ENCODE results near the gene OXA1L.

DNA sequence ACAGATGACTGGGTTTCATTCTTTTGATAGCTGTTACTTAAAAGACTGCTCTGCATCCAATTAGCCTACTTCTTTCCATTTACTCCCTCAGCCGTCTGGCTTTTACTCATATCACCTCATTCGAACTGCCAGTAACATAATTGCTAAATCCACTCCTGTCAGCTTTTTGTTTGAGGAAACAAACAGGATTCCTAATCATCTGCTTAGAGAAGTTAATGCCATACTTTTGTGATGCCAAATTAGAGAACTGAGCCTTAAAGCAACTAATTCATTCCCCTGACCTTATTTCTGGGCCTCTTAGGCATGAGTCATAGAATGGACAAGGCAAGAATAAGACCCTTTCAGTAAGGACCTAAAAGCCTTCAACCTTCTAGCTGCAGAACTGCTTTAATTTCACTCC is 2.9 kb downstream of the OXA1L start:
- TF ChIP-seq RAD21 (IDR thresholded peaks at IDR 0.05; ENCODE audit: low read depth) (no peak), POLR2A (IDR thresholded peaks at IDR 0.05; ENCODE audit: borderline replicate concordance, extremely low read depth, insufficient read depth, insufficient read length) (no peak), SIN3A (IDR thresholded peaks at IDR 0.05; ENCODE audit: low read depth) (no peak)
- TF ChIP-seq, protein P1, sequence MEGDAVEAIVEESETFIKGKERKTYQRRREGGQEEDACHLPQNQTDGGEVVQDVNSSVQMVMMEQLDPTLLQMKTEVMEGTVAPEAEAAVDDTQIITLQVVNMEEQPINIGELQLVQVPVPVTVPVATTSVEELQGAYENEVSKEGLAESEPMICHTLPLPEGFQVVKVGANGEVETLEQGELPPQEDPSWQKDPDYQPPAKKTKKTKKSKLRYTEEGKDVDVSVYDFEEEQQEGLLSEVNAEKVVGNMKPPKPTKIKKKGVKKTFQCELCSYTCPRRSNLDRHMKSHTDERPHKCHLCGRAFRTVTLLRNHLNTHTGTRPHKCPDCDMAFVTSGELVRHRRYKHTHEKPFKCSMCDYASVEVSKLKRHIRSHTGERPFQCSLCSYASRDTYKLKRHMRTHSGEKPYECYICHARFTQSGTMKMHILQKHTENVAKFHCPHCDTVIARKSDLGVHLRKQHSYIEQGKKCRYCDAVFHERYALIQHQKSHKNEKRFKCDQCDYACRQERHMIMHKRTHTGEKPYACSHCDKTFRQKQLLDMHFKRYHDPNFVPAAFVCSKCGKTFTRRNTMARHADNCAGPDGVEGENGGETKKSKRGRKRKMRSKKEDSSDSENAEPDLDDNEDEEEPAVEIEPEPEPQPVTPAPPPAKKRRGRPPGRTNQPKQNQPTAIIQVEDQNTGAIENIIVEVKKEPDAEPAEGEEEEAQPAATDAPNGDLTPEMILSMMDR (IDR thresholded peaks at IDR 0.05 in 2 of 3, conservative IDR thresholded peaks at IDR 0.05 in 1 of 3; ENCODE audit: borderline replicate concordance in 1 of 3, insufficient read depth in 1 of 3, low read depth in 2 of 3, low read length in 2 of 3) = no peak
- TF ChIP-seq, protein P2, sequence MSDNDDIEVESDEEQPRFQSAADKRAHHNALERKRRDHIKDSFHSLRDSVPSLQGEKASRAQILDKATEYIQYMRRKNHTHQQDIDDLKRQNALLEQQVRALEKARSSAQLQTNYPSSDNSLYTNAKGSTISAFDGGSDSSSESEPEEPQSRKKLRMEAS (IDR thresholded peaks at IDR 0.05) = no peak
